GM06990 (cell line): ENCODE results near the gene SPDYE1.
"Not testable (repeated sequence)": the region's sequence is repeated elsewhere in the genome, so short reads cannot be mapped to it uniquely, and the experiment has no call there.

Experiments used
- DNase-seq: peaks from one replicate; pipeline ENCODE4 v3.0.0-alpha.2; 2011; ENCODE audit not compliant: insufficient read length; ENCODE audit errors: extremely low read depth
- H3K27me3 ChIP-seq: replicated peaks from 2 replicates; pipeline ENCODE4 v1.6.0; 2011; ENCODE audit warnings: low read length; ENCODE audit not compliant: control insufficient read depth, insufficient read depth
- H3K36me3 ChIP-seq: 2 replicates; pipeline ENCODE4 v1.5.1; 2011; ENCODE audit warnings: low read length; ENCODE audit not compliant: control insufficient read depth, insufficient read depth
- H3K4me3 ChIP-seq: replicated peaks from 2 replicates; pipeline ENCODE4 v1.5.1; 2011; ENCODE audit warnings: low read depth, mild to moderate bottlenecking, control low read depth, low read length
- TF ChIP-seq, protein P1 (sequence below): IDR thresholded peaks from 2 replicates; pipeline ENCODE4 v1.5.1; 2011; ENCODE audit warnings: low read length, control low read depth, mild to moderate bottlenecking, inconsistent platforms; ENCODE audit not compliant: insufficient read depth, poor library complexity, severe bottlenecking

SPDYE1 gene, protein sequence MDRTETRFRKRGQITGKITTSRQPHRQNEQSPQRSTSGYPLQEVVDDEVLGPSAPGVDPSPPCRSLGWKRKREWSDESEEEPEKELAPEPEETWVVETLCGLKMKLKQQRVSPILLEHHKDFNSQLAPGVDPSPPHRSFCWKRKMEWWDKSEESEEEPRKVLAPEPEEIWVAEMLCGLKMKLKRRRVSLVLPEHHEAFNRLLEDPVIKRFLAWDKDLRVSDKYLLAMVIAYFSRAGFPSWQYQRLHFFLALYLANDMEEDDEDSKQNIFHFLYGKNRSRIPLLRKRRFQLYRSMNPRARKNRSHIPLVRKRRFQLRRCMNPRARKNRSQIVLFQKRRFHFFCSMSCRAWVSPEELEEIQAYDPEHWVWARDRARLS

DNA sequence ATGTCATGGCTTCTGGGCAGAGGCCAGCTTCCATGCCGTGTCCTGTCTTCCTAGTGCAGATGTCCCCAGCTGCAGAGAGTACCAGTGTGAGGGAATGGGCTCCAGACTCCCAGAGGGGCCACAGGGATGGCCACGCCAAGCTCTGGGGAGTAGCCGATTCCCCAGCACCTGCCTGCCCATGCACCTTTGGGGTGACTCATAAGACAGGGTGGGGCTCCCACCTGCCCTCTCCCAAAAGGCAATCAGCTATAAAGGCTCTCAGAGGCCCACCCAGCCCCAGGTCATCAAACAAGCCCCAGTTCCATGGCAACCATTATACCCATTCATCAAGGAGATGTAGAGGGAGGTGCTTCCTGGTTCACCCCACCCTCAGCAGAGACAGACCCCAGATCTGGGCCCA lies at the start of gene SPDYE1:
Gene SPDYE1 (plus strand): TSS at position 366 of the 400 bp plus-strand sequence. CDS start 2,053 bp downstream, outside the sequence.
- H3K4me3 ChIP-seq, H3K27me3 ChIP-seq, H3K36me3 ChIP-seq, DNase-seq: not testable (repeated sequence)

DNA sequence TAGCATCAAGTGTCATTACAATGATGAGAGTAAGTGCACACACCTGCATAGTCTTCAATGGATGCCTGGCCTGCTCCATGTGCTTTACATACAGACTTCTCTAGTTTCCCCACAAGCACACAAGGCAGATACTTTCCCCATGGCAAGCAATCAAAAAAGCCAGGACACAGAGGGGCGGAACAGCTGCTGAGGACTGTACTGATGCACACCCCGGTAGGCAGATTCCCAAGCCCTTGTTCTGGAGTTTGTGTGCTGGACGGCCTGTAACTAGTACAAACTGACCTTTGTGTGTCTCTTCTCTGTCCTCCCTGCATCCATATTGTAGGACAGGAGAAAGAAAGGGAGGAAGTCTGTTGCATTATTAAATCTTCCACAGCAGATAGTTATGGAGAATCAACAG lies 45.7 kb upstream of the SPDYE1 start:
- Histone ChIP-seq H3K4me3 (no peak overlapping the region), H3K36me3 (peaks cover 1% of the 10 kb centered on the region; the same call in 1 of the 2 replicates), H3K27me3 (no peaks in the 10 kb centered on the region)
- DNase-seq, result no peak
- TF ChIP-seq, protein P1, sequence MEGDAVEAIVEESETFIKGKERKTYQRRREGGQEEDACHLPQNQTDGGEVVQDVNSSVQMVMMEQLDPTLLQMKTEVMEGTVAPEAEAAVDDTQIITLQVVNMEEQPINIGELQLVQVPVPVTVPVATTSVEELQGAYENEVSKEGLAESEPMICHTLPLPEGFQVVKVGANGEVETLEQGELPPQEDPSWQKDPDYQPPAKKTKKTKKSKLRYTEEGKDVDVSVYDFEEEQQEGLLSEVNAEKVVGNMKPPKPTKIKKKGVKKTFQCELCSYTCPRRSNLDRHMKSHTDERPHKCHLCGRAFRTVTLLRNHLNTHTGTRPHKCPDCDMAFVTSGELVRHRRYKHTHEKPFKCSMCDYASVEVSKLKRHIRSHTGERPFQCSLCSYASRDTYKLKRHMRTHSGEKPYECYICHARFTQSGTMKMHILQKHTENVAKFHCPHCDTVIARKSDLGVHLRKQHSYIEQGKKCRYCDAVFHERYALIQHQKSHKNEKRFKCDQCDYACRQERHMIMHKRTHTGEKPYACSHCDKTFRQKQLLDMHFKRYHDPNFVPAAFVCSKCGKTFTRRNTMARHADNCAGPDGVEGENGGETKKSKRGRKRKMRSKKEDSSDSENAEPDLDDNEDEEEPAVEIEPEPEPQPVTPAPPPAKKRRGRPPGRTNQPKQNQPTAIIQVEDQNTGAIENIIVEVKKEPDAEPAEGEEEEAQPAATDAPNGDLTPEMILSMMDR, result no peak

DNA sequence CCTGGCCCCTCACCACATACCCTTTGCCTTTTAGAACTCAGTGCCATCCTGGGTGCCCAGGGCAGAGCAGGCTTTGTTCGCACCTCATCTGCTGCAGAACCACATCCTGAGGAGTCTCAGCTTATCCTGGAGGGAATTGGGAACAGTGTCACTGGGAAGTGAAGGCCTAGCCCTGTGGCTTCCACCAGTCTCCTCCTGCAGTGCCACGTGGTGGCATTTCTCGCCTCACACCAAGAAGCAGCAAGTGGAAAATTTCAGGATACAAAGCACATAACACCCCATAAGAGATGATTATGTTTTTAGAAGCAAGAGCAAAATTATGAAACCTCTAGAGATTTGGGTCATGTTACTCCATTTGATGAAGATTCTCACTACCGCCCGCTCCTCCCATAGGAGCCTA lies 44.6 kb upstream of the SPDYE1 start:
- no peaks in the 10 kb centered on the region for H3K27me3 ChIP-seq
- H3K36me3 ChIP-seq, result peaks cover 1% of the 10 kb centered on the region; the same call in 1 of the 2 replicates
- no peak overlapping the region for H3K4me3 ChIP-seq
- TF ChIP-seq, protein P1, result no peak
- DNase-seq, result no peak

DNA sequence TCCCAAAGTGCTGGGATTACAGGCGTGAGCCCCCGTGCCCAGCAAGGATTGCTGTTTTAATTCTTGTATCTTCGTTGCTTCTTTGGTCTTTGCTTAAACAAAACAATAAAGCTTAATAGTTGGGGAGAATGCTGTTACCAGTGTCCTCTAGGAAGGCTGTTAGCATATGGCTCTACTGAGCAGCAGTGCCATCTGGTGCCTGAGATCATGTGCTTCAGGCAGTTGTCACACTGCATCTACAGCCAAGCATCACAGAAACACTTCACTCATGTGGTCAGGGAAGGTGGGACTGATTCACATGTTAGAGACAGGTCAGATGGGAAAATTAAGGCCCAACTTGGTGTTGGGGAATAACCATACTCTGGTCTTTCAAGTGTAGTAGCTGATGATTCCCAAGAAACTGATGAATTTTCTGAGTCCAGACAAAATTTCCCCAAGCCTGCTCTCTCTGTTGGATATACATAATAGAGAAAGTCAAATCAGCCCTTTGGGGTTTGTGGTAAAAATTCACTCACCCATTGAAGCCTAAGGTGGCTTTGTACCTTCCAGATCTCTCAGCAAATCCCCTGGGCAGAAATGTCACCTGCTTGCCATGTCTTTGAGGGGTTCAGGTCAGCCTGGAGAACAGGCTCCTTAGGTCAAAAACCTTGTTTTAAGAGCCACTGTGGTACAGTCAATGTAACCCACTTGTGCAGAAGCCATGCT lies 43.0 kb upstream of the SPDYE1 start:
- TF ChIP-seq, protein P1, result peak; percentile 63
- 0 out of 2 replicates have a peak, but pooled peaks cover 1% of the 10 kb centered on the region for H3K36me3 ChIP-seq
- H3K27me3 ChIP-seq, result no peaks in the 10 kb centered on the region
- DNase-seq, result no peak
- no peak overlapping the region for H3K4me3 ChIP-seq

DNA sequence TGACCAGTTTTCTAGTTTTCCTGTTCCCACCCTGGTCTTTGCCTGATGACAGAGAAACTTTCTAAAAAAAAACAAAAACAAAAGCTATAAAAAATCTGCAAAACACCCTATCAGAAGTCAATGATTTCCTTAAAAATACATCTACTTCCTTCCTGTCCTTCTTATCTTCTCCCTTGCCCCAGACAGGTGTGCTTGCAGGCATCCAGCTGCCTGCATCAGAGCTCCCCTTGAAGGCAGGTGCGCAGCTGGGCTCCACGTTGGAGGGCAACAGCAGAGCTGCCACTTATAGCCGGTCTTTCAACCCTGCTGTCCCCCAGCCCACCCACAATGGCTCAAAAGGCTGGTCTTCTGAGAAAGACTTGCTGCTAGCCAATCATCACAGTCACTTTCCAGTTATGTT lies 41.7 kb upstream of the SPDYE1 start:
- H3K36me3 ChIP-seq, result 0 out of 2 replicates have a peak, but pooled peaks cover 1% of the 10 kb centered on the region
- H3K4me3 ChIP-seq, result no peak overlapping the region
- DNase-seq, result no peak
- TF ChIP-seq, protein P1, result no peak
- no peaks in the 10 kb centered on the region for H3K27me3 ChIP-seq

DNA sequence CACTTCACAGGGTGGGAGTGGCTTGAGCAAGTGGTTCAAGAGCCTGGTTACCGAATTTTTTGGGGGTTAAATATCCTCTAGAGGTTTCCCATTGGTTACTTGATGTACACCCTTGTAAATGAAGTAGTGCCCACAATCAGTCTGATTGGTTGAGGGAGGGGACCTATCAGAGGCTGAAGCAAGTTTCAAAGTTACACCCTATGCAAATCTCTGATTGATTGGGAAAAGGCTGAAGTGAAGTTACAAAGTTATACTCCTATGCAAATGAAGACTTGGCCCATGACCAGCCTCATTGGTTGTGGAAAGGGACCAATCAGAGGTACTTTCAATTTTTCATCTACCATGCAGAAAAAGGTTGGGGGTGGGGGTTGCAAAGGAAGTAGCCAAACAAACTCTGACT lies 36.8 kb upstream of the SPDYE1 start:
- H3K36me3 ChIP-seq, result no peaks in the 10 kb centered on the region

DNA sequence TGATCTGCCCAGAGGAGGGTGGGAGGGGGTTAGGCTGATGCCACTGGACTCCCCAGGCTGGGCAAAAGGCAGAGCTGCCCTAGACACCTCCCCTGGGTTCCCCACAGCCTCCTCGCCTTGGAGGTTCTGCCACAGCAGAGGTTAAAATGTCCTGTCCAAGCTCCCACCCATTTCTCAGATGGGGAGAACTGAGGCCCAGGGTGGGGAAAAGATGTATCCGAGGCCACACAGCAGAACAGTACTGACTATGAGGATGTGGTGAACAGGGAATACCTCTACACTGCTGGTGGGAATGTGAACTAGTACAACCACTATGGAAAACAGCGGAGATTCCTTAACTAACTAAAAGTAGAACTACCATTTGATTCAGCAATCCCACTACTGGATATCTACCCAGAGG lies 31.3 kb upstream of the SPDYE1 start:
- H3K4me3 ChIP-seq, DNase-seq, H3K36me3 ChIP-seq, H3K27me3 ChIP-seq: not testable (repeated sequence)

More for the DNA sequence above, 36.8 kb upstream of the SPDYE1 start:
- H3K27me3 ChIP-seq, result no peaks in the 10 kb centered on the region
- no peak for DNase-seq
- H3K4me3 ChIP-seq, result no peak overlapping the region
- TF ChIP-seq, protein P1, result no peak

DNA sequence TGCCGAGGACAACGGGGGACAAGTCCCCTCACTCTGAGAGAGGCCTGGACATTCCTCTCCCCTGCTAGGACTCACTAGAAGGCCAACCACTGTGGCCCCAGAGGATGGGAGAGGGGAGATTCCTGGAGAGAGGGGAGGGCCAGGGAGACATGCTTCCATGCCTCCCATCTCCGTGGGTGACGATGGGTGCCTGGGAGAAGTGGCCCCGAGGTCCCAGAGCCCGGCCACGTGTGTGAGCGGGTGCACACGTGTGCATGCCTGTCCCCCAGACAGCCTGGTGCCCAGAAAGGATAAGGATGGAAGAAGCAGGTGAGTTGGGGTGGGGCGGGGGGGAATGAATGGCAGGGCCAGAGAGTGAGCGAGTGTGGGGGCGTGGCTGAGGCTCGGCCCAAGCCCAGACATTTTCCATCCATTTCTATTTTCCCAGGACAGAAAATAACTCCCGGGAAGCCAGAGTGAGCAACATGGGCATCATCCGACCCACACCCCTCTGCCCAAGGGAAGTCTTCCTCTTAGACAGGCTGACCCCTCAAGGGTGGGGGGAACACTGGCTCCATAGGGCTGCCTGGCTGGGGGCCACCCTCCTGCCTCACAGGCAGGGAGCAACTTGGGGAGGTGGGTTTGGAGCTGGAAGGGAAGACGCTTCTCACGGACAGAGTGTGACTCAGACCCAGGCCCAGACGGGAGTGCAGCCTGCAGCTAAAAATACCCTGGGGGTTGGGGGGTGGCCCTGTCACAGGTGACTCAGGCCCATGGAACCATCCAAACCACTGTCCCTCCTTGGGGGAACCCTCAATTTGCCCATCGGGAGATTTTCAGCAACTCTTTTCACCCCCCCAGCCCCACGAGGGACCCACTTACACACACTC lies 29.3 kb upstream of the SPDYE1 start:
- H3K27me3 ChIP-seq, DNase-seq, H3K36me3 ChIP-seq, H3K4me3 ChIP-seq: not testable (repeated sequence)
